22Rv1 (cell line): Measurements from ENCODE around the gene LEMD1.

ENCODE experiments used
- CTCF ChIP-seq: fragments of 450-650 bp; IDR thresholded peaks from 2 replicates; pipeline ENCODE4 v1.5.1; 2017; ENCODE audit warnings: mild to moderate bottlenecking
- ZFX ChIP-seq: fragments of 450-650 bp; IDR thresholded peaks from 2 replicates; pipeline ENCODE4 v1.6.1; 2017; ENCODE audit warnings: antibody characterized with exemption, borderline replicate concordance

GRCh38 chr1:205440476-205441317, 18.8 kb upstream of the LEMD1 start:
- no peak for TF ChIP-seq CTCF
- no peak for TF ChIP-seq ZFX
